ENCODE measurements around the gene FRMD3.

FRMD3 gene

GRCh38 chr9:83431101-83432060, 106.8 kb downstream of the FRMD3 start:
- no peak for DNase-seq

DNA sequence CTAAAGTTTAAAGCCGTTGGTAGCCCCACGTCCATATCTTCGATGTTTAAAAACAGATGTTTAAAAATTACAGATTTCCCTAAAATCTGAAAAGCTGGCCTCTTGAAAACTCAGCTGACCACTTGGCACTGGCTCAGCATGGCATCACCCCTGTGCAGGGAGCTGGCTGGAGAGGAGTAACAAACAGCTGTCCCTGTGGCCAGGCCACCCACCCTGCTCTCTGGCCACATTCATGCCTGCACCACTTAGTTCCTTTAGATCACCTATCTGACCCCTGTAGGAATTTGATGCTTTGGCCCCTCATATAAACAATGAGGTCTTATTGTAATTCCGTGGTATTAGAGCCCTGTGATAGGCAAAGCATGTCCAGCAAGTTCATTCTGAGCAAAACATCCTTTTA, 107.5 kb downstream of the FRMD3 start:
- no peak for DNase-seq

DNA sequence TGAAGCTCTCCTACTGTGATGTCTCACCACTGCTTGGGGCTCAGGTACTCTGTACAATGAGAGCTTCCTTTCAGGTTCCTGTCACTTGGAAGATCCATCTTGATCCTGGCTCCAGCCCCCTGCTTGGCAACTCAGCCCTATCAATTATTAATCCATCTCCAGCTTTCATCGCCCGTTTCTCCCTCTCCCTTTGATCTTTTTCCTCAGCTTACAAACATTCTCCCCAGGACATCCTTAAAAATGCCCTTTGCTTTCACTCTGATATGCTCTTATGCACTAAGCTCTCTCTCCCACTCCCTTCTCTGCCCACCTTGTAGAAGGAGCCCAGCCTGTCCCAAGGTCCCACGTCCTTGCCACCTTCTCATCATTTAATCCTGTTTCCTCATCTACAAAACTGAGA, 109.0 kb downstream of the FRMD3 start:
- DNase-seq, result no peak

DNA sequence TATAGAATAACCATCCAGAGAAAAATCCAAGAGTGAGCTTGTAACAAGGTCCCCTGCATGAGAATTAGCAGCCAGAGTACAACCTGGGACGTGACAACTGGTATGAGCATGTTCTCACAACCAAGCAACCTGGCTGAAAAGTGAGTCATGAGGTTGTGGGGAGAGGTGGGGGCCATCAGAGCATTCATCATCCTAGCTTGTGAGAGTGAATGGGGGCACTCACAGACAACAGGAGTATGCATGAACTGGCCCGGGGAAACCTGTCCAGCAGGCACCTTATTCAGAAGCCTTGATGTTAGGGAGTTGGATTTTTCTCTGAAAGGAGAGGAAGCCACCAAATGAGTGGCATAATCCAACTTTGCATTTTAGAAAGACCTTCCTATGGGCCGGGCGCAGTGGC, 113.0 kb downstream of the FRMD3 start:
- DNase-seq, result no peak

- no peak for DNase-seq
Observed at GRCh38 chr9:83424831-83425230, 113.4 kb downstream of the FRMD3 start.

DNA sequence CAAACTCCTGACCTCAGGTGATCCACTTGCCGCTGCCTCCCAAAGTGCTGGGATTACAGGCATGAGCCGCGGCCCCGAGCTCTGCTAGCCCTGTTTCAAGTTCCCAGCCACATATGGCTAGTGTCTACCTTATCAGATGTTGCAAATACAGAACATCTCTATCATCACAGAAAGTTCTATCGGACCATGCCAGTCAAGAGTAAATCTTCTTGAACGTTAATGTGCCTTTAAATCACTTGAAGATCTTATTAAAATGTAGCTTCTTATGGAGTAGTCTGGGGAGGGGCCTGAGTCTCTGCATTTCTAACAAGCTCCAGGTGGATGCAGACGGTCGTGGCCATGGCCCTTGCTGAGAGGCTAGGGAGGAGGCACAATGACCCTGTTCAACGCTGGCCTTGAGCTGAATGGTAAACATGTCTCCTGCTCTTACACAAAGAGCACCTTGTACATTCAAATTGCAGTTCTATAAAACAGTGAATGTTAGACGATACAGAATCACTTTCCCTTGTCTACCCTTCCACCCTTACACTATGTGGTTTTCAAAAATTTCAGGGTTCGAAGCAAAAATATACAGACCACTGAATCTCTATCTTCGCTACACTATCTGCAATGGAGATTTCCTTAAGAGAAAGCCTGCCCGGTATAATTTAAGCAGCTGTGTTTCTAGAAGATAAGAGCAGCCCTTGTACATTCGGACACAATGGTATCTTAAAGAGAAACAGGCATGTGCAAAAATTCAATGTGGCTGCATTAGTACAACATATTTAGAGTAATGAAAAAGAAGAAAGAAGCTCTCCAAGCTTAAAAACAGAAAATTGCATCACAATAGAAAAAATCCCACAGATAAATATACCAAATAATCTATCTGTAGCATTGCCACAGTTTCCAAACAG, 114.1 kb downstream of the FRMD3 start:
- DNase-seq, result no peak

DNA sequence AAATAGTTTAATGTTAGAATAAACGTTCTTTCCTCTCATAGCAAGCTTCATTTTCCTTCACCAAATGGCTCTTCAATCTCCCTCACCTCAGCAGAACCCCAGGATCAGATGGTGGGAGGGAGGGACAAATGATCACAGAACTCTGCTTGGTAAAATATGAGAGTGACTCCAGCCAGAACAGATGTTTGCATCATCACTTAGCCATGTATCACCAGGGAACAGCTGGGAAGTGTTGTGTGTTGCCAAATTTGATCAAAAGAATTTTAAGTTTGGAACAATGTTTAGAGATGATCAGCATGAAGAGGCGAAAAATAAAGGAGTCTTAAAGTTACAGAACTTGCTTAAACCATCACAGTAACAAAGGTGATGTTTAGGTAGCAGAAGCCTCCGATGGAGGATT, 115.7 kb downstream of the FRMD3 start:
- no peak for DNase-seq

- no peak for DNase-seq
Observed at GRCh38 chr9:83420486-83420885, 117.7 kb downstream of the FRMD3 start.

- DNase-seq, result no peak
Observed at GRCh38 chr9:83419961-83420360, 118.2 kb downstream of the FRMD3 start.

GRCh38 chr9:83418283-83418682, 119.9 kb downstream of the FRMD3 start:
- no peak for DNase-seq

GRCh38 chr9:83413367-83413766, 124.8 kb downstream of the FRMD3 start:
- no peak for DNase-seq

DNA sequence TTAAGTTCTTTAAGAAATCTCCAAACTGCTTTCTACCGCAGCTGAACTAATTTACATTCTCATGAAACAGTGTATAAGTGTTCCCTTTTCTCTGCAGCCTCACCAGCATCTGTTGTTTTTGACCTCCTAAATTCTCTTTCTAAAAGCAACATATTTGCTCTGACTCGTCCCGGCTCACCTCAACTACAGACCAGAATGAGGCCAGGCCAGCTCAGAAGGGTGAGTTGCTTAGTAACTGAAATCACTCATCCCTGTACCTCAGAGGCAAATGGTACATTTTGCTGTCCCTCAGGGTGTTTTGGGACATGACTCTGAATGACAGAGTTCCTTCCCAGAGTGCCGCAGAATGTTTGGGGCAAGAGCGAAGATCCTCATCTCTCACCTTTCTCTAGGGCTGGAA, 127.5 kb downstream of the FRMD3 start:
- no peak for DNase-seq

- no peak for DNase-seq
Observed at GRCh38 chr9:83406921-83407320, 131.3 kb downstream of the FRMD3 start.

DNA sequence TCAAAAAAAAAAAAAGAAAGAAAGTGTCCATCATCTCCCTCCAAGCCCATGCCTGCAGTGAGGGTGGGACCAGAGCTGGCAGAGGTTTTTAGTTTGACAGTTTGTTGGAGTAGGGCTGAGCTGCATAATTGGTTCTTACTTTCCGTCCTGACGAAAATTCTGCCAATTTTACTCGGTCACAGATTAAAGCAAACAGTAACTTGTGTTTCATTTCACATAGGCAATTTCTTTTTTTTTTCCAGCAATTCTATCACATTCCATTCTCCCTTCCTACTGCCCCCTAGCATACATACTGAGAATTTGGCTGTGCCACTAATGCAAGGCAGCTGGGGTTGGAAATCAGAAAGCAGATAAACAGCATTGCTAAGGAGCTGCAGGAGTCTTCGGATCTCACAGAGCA, 132.4 kb downstream of the FRMD3 start:
- DNase-seq, result no peak

DNA sequence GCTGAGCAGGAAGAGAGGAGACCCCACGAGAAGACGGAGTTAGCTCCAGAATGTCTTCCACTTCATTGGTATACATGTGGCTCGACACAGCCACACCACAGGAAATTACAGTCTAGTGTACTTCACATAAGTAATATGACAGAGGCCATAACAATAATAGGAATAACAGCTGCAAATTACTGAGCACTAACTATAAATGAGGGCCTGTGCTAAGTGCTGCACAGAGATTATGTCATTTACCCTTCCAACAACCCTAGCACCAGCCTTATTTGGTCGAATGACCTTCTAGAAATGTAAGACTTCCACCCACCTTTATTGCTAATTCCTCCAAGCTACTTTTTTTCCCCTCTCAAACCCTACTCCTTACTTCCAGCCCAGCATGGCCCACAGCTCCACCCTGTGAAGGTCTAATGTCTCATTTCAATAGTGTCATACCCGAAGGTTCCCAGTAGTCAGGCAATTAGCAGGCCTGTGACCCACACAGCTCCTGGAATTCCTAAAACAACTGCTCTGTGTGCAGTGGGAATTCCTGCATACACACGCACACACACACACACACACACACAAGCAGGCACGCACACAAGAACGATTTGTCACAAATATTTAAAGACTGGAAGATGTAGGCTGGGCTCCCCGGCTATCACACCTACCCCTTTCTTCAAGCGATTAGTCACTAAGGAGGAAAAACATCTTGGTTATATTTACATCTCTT, 134.5 kb downstream of the FRMD3 start:
- no peak for DNase-seq

DNA sequence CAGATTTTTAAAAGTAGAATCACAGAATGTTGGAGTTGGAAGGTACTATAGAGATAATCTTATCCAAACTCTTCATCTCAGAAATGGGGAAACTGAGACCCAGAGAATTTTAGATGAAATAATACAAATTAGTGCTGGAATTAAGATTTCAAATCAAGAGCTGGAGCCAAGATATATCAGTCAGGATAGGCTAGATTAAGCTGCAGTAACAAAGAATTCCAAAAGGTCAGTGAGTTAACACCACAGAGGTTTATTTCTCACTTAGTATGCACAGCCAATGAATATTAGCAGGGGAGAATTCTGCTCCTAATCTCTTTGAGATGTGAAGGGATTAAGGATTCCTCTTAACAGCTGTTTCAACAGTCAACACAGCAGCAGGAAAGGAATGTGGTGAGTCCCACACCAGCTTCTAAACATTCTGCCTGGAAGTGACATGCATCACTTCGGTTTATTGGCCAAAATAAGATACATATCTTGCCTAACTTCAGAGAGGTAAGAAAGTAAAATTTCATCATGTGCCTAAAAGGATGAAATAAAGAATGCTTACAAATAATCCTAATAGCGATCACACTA, 136.8 kb downstream of the FRMD3 start:
- no peak for DNase-seq

DNA sequence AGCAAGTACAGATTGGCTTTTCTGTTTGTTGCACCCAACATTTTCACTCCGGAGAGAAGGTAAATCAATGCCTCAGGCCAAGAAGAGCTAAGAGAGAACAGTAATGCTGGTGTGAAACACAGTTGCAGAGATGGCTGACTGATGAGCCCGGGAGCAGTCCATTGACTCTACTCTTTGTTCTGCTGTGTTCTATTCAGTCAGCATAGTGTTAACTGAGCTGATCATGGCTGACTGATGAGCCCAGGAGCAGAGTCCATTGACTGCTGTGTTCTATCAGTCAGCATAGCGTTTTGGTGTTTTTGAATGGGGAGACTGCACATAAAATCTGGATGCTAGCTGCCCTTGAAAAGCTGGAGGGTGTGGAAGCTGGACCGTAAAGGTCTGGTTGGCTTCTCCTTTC, 141.4 kb downstream of the FRMD3 start:
- DNase-seq, result no peak

GRCh38 chr9:83396342-83396741, 141.9 kb downstream of the FRMD3 start:
- DNase-seq, result no peak

DNA sequence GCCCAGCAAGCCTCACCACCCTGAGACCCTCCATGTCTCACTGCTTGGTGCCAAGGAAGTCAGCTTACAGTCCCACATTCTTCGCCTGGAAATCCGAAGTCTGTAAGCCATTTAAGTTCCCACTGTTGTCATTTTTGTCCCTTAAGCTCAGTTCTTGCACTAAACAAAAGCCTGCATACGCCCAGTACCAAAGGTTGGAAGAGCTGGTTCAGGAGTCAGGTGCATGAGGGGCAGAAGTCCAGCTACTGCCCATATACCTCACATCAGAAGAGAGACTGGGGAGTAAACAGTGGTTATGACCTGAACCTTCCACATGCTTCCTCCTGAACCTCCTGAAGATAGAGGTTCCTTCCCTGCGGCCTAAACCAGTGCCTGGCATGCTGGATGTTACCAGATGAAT, 146.0 kb downstream of the FRMD3 start:
- no peak for DNase-seq

DNA sequence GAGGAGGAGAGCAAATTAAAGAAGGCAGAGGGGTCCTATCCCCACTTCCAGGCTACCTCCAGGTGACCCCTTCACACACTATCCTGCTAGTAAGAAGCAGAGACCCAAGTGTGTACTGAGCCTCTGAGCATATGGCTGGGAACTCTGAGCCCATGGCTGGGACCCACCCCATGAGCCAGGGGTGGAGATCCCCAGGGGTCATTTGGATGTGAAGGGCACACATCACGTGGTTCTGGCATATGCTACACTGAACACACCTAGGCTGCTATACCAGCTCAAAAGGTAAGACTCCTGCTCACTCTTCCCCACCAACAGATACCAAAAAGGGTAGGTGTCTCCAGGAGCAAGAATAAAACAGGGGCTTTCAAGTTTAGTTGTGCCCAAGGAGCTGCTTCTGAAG, 149.9 kb downstream of the FRMD3 start:
- no peak for DNase-seq

GRCh38 chr9:83387401-83388185, 150.6 kb downstream of the FRMD3 start:
- no peak for DNase-seq

- no peak for DNase-seq
Observed at GRCh38 chr9:83385317-83385716, 152.9 kb downstream of the FRMD3 start.

Data from NCI-H187 treated with DMSO at 0.1 percent for 48 hours (cell line).